ENCODE results near the gene INSYN1. TPM values are rescaled to one million over a fixed set of nuclear protein-coding genes. Genes with fewer than 3 reads are reported as not detected.

INSYN1 gene
- total and polyA plus RNA-seq, 10 of the 15 experiments (the other 5 are each of a cell fraction or from before 2014, with no cell fraction given) = not detected

- FAIRE-seq (no peak), DNase-seq (ENCODE audit: low read depth, low spot score) (no peak), ATAC-seq (no peak)
- H2AFZ ChIP-seq (ENCODE audit: control insufficient read depth, low read depth, low read length) = no peak overlapping the region
- H3K4me2 ChIP-seq (ENCODE audit: control insufficient read depth, insufficient read depth) = no peak overlapping the region
- H3K36me3 ChIP-seq (ENCODE audit: control insufficient read depth in 2 of 2, insufficient read depth in 2 of 2, low read length in 1 of 2) = no peaks in the 10 kb centered on the region
- H3K4me3 ChIP-seq = no peak overlapping the region
- H4K20me1 ChIP-seq (ENCODE audit: control insufficient read depth, insufficient read depth) = no peaks in the 10 kb centered on the region
- intact Hi-C loops (cut with micrococcal nuclease; ENCODE audit: unreplicated experiment) = no loop called here
- CTCF ChIA-PET = no interaction called here
- no TSS peak for BruUV-seq (replicated peaks)
- in situ Hi-C loops (cut with MboI) = no loop called here
- H3K4me1 ChIP-seq (ENCODE audit: control insufficient read depth, insufficient read depth, low read length) = no peaks in the 10 kb centered on the region
- TF ChIP-seq EGR1 (IDR thresholded peaks at IDR 0.05; ENCODE audit: borderline replicate concordance in 1 of 2, low read depth in 2 of 2, low read length in 2 of 2) (no peak), NFYA (IDR thresholded peaks at IDR 0.05; ENCODE audit: borderline replicate concordance, low read depth, low read length) (no peak), RUNX3 (IDR thresholded peaks at IDR 0.05; ENCODE audit: low read length) (no peak), KAT2A (conservative IDR thresholded peaks at IDR 0.05; ENCODE audit: control insufficient read depth, low read depth, low read length) (no peak), DPF2 (IDR thresholded peaks at IDR 0.05) (no peak), ZZZ3 (IDR thresholded peaks at IDR 0.05; ENCODE audit: control insufficient read depth, insufficient read length, low read depth) (no peak), ATF2 (IDR thresholded peaks at IDR 0.05; ENCODE audit: low read length) (no peak), CUX1 (IDR thresholded peaks at IDR 0.05; ENCODE audit: insufficient replicate concordance, low read depth, low read length) (no peak)
- 13% methylated on average over 3 of the region's 3 CpGs for WGBS (ENCODE audit: insufficient coverage, insufficient replicate concordance, low lambda C conversion rate, missing lambda C conversion rate)
- POLR2A ChIA-PET = no interaction called here
- SMC1A ChIA-PET (ENCODE audit: uncharacterized antibody, unreplicated experiment) = no interaction called here
- RAD21 ChIA-PET (ENCODE audit: unreplicated experiment) = no interaction called here
- H3K9me3 ChIP-seq (replicated peaks; ENCODE audit: control insufficient read depth, insufficient read depth, low read length) = no peaks in the 10 kb centered on the region
- H3K27ac ChIP-seq (ENCODE audit: control insufficient read depth, insufficient read depth) = no peak overlapping the region
- no peak overlapping the region for H3K9ac ChIP-seq (ENCODE audit: control insufficient read depth, insufficient read depth, low read length)
- no peaks in the 10 kb centered on the region for H3K79me2 ChIP-seq (ENCODE audit: control insufficient read depth, insufficient read depth, low read length)
- H3K27me3 ChIP-seq (replicated peaks in 1 of 2; ENCODE audit: control insufficient read depth in 2 of 2, insufficient read depth in 2 of 2, low read length in 1 of 2) = no peaks in the 10 kb centered on the region; a peak in 1 of 4 replicates
Observed at GRCh38 chr15:73782344-73782959, 29.3 kb upstream of the INSYN1 start.

Measured in GM12878 (cell line).